ENCODE data around the gene IL36B.

IL36B gene

DNA sequence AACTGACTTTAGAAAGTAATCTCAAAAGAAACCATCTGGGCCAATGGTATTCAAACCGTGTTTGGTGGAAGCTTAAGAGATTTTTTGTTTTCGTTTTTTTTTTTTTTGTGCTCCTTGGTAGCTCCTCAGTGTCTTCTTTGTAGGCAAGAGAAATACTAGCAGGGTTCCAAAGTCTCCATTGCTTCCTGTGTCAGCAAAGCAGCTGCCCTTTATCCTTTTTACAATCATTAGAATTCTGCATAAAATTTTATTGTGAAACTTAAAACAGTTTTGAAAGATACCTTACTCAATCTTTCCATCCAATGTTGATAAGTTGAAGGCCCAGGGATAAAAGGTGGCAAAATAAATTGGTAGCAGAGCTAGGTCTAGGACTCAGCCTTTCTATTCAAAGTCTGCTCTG, 15.6 kb upstream of the IL36B start:
- H3K36me3 ChIP-seq (replicated peaks) = no peaks in the 10 kb centered on the region
- in situ Hi-C loops (cut with HindIII; ENCODE audit: low pct_ligation_motif_present, low sequenced_read_pairs) = no loop called here
- DNase-seq = no peak
- no peak overlapping the region for H3K4me3 ChIP-seq (ENCODE audit: low read depth, low read length)
- peaks cover 1% of the 10 kb centered on the region for H3K27me3 ChIP-seq (replicated peaks)
- H3K27ac ChIP-seq = no peak overlapping the region
- TF ChIP-seq, protein P1, sequence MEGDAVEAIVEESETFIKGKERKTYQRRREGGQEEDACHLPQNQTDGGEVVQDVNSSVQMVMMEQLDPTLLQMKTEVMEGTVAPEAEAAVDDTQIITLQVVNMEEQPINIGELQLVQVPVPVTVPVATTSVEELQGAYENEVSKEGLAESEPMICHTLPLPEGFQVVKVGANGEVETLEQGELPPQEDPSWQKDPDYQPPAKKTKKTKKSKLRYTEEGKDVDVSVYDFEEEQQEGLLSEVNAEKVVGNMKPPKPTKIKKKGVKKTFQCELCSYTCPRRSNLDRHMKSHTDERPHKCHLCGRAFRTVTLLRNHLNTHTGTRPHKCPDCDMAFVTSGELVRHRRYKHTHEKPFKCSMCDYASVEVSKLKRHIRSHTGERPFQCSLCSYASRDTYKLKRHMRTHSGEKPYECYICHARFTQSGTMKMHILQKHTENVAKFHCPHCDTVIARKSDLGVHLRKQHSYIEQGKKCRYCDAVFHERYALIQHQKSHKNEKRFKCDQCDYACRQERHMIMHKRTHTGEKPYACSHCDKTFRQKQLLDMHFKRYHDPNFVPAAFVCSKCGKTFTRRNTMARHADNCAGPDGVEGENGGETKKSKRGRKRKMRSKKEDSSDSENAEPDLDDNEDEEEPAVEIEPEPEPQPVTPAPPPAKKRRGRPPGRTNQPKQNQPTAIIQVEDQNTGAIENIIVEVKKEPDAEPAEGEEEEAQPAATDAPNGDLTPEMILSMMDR (IDR thresholded peaks at IDR 0.05; ENCODE audit: low read depth, low read length, missing control alignments) = no peak

DNA sequence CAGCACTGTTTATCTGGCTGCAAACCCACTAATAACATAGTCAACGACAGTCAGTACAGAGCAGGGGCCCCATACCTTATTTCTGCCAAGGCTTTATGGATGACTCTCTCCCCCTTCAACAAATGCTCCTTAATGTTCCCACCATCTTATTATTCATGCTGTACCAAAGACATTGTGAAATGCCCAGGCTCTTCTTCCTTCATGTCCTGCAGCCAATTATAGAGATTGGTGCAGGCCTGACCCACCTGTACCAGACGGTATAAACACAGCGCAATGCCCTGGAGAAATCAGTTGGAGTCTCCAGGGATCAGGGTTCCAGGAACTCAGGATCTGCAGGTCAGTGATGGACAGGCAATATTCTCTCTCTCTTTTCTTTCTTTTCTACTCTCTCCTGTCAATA, 15.0 kb upstream of the IL36B start, which contains the start of gene IL1F10:
TSS of gene IL1F10 (plus strand) at position 290 of the 400 bp plus-strand sequence. CDS start 4,769 bp downstream, outside the sequence.
- in situ Hi-C loops (cut with HindIII; ENCODE audit: low pct_ligation_motif_present, low sequenced_read_pairs) = no loop called here
- Histone ChIP-seq H3K36me3 (replicated peaks) (no peaks in the 10 kb centered on the region), H3K27me3 (replicated peaks) (peaks cover 1% of the 10 kb centered on the region), H3K27ac (no peak within 1 kb of the TSS), H3K4me3 (ENCODE audit: low read depth, low read length) (no peak within 1 kb of the TSS)
- no peak for DNase-seq
- TF ChIP-seq, protein P1 (IDR thresholded peaks at IDR 0.05; ENCODE audit: low read depth, low read length, missing control alignments) = no peak

- Histone ChIP-seq H3K4me3 (ENCODE audit: low read depth, low read length) (no peak overlapping the region), H3K36me3 (replicated peaks) (no peaks in the 10 kb centered on the region), H3K27me3 (replicated peaks) (no peaks in the 10 kb centered on the region), H3K27ac (no peak overlapping the region)
- no peak for DNase-seq
- TF ChIP-seq, protein P1 (IDR thresholded peaks at IDR 0.05; ENCODE audit: low read depth, low read length, missing control alignments) = no peak
- in situ Hi-C loops (cut with HindIII; ENCODE audit: low pct_ligation_motif_present, low sequenced_read_pairs) = no loop called here
Observed at GRCh38 chr2:113064898-113065297, 12.2 kb upstream of the IL36B start.

- Histone ChIP-seq H3K36me3 (replicated peaks) (no peaks in the 10 kb centered on the region), H3K27me3 (replicated peaks) (no peaks in the 10 kb centered on the region), H3K27ac (no peak overlapping the region), H3K4me3 (ENCODE audit: low read depth, low read length) (no peak overlapping the region)
- TF ChIP-seq, protein P1 (IDR thresholded peaks at IDR 0.05; ENCODE audit: low read depth, low read length, missing control alignments) = no peak
- in situ Hi-C loops (cut with HindIII; ENCODE audit: low pct_ligation_motif_present, low sequenced_read_pairs) = no loop called here
- DNase-seq = no peak
Observed at GRCh38 chr2:113064281-113064680, 11.6 kb upstream of the IL36B start.

DNA sequence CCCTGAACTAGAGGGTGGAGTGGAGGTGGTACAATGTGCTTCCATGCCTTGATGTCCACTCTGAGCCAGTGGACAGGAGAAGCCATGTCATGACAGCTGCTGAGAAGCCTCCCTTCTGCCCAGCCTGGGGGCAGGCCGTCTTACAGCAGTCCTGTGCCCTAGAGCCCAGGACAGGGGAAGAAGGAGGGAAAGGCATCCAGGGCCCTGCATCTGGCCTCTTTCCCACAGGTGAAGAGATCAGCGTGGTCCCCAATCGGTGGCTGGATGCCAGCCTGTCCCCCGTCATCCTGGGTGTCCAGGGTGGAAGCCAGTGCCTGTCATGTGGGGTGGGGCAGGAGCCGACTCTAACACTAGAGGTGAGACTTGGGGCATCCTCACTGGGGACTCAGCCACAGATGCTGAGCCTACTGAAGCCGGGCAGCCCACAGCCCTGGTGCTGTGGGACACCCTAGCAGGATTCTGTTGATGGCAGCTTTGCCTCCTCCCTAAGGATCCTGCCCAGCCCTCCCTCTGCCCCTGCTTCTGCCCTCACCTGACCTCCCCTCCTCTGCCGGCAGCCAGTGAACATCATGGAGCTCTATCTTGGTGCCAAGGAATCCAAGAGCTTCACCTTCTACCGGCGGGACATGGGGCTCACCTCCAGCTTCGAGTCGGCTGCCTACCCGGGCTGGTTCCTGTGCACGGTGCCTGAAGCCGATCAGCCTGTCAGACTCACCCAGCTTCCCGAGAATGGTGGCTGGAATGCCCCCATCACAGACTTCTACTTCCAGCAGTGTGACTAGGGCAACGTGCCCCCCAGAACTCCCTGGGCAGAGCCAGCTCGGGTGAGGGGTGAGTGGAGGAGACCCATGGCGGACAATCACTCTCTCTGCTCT, 9.5 kb upstream of the IL36B start:
- H3K27ac ChIP-seq = no peak overlapping the region
- H3K36me3 ChIP-seq (replicated peaks) = no peaks in the 10 kb centered on the region
- H3K4me3 ChIP-seq (ENCODE audit: low read depth, low read length) = no peak overlapping the region
- TF ChIP-seq, protein P1 (IDR thresholded peaks at IDR 0.05; ENCODE audit: low read depth, low read length, missing control alignments) = no peak
- no peaks in the 10 kb centered on the region for H3K27me3 ChIP-seq (replicated peaks)
- DNase-seq = no peak
- in situ Hi-C loops (cut with HindIII; ENCODE audit: low pct_ligation_motif_present, low sequenced_read_pairs) = no loop called here

All from brain microvascular endothelial cell (primary cell).